WTC11 (cell line): Measurements from ENCODE around the gene ST6GALNAC3. TPM values are rescaled to one million over a fixed set of nuclear protein-coding genes. Genes with fewer than 3 reads are reported as not detected.

Source experiments
- ATAC-seq: fragments of 200-7000 bp; cut with Tn5 transposase; 2 replicates; pipeline ENCODE4 v1.10.0; 2021; ENCODE audit warnings: mild to moderate bottlenecking, moderate library complexity
- CTCF ChIA-PET: fragments of 300-600 bp; sonication (Branson Sonifier 250); formaldehyde crosslinking; loops from one replicate; lab custom pipeline; 2021; ENCODE audit warnings: antibody characterized with exemption; lab: Charles Lee
- POLR2A ChIA-PET: fragments of 350-600 bp; sonication (Branson Sonifier 250); formaldehyde crosslinking; loops from one replicate; lab custom pipeline; 2021; ENCODE audit warnings: antibody characterized with exemption; lab: Charles Lee
- DNase-seq: peaks from one replicate; pipeline ENCODE4 v3.0.0; 2021; ENCODE audit warnings: low spot score
- H3K27ac Mint-ChIP-seq: 2 replicates; pipeline ENCODE4 v1.8.0; 2021; ENCODE audit warnings: mixed read lengths
- H3K27me3 Mint-ChIP-seq: 2 replicates; pipeline ENCODE4 v1.8.0; 2021; ENCODE audit warnings: low read depth, mild to moderate bottlenecking, moderate library complexity, mixed read lengths
- H3K36me3 Mint-ChIP-seq: 2 replicates; pipeline ENCODE4 v1.8.0; 2021; ENCODE audit warnings: mixed read lengths
- H3K4me1 Mint-ChIP-seq: 2 replicates; pipeline ENCODE4 v1.8.0; 2022; ENCODE audit warnings: mixed read lengths
- H3K4me3 Mint-ChIP-seq: 2 replicates; pipeline ENCODE4 v1.8.0; 2021; ENCODE audit warnings: mild to moderate bottlenecking, moderate library complexity, mixed read lengths
- H3K9me3 Mint-ChIP-seq: 2 replicates; pipeline ENCODE4 v1.8.0; 2021; ENCODE audit warnings: mixed read lengths
- ATF3 ChIP-seq: sonication (generic); formaldehyde crosslinking; conservative IDR thresholded peaks from 2 replicates; pipeline ENCODE4 v1.8.1; 2022; ENCODE audit warnings: mild to moderate bottlenecking, missing genetic modification reagents
- CBFB ChIP-seq: sonication (generic); formaldehyde crosslinking; IDR thresholded peaks from 2 replicates; pipeline ENCODE4 v1.8.1; 2022; ENCODE audit warnings: mild to moderate bottlenecking, low read depth, missing genetic modification reagents
- CREB1 ChIP-seq: sonication (generic); formaldehyde crosslinking; IDR thresholded peaks from 2 replicates; pipeline ENCODE4 v1.8.0; 2023; ENCODE audit warnings: mild to moderate bottlenecking, missing genetic modification reagents
- E2F5 ChIP-seq: sonication (generic); formaldehyde crosslinking; IDR thresholded peaks from 2 replicates; pipeline ENCODE4 v1.8.1; 2022; ENCODE audit warnings: mild to moderate bottlenecking, moderate library complexity, missing genetic modification reagents
- EMX1 ChIP-seq: fragments of 250-450 bp; sonication (Bioruptor Pico); IDR thresholded peaks from 2 replicates; pipeline ENCODE4 v1.8.0; 2021; ENCODE audit warnings: mild to moderate bottlenecking
- ETV6 ChIP-seq: sonication (generic); formaldehyde crosslinking; IDR thresholded peaks from 2 replicates; pipeline ENCODE4 v1.8.1; 2022; ENCODE audit warnings: mild to moderate bottlenecking, missing genetic modification reagents
- FOXP1 ChIP-seq: sonication (generic); formaldehyde crosslinking; IDR thresholded peaks from 2 replicates; pipeline ENCODE4 v1.8.0; 2022; ENCODE audit warnings: missing genetic modification reagents, mild to moderate bottlenecking, moderate library complexity, borderline replicate concordance
- GABPB1 ChIP-seq: sonication (generic); formaldehyde crosslinking; IDR thresholded peaks from 2 replicates; pipeline ENCODE4 v1.8.1; 2023; ENCODE audit warnings: mild to moderate bottlenecking, missing genetic modification reagents
- GTF2I ChIP-seq: fragments of 250-450 bp; sonication (Bioruptor Pico); conservative IDR thresholded peaks from 2 replicates; pipeline ENCODE4 v1.4.0; 2021; ENCODE audit warnings: mild to moderate bottlenecking
- PRDM15 ChIP-seq: sonication (generic); formaldehyde crosslinking; IDR thresholded peaks from 2 replicates; pipeline ENCODE4 v1.8.0; 2022; ENCODE audit warnings: missing genetic modification reagents
- PRRX2 ChIP-seq: fragments of 250-450 bp; sonication (Bioruptor Pico); IDR thresholded peaks from 2 replicates; pipeline ENCODE4 v1.8.0; 2021; ENCODE audit warnings: mild to moderate bottlenecking
- SMAD3 ChIP-seq: sonication (generic); formaldehyde crosslinking; IDR thresholded peaks from 2 replicates; pipeline ENCODE4 v1.8.0; 2022; ENCODE audit warnings: missing genetic modification reagents, mild to moderate bottlenecking, borderline replicate concordance
- TCF7 ChIP-seq: sonication (generic); formaldehyde crosslinking; IDR thresholded peaks from 2 replicates; pipeline ENCODE4 v1.8.0; 2022; ENCODE audit warnings: mild to moderate bottlenecking, low read depth, missing genetic modification reagents, moderate library complexity
- ZNF219 ChIP-seq: sonication (generic); formaldehyde crosslinking; IDR thresholded peaks from 2 replicates; pipeline ENCODE4 v1.8.0; 2023; ENCODE audit warnings: missing genetic modification reagents, mild to moderate bottlenecking, borderline replicate concordance
- ZNF317 ChIP-seq: sonication (generic); formaldehyde crosslinking; IDR thresholded peaks from 2 replicates; pipeline ENCODE4 v1.8.1; 2023; ENCODE audit warnings: low read depth, mild to moderate bottlenecking, moderate library complexity, missing genetic modification reagents, borderline replicate concordance
- ZNF416 ChIP-seq: fragments of 250-450 bp; sonication (Bioruptor Pico); IDR thresholded peaks from 2 replicates; pipeline ENCODE4 v1.9.0; 2021; ENCODE audit warnings: mild to moderate bottlenecking, inconsistent platforms
- total RNA-seq: library from RNA; stranded (reverse); gene quantifications from 3 replicates; pipeline ENCODE4 v1.2.3, GENCODE V29; 2021
- TF ChIP-seq, protein P1 (sequence below): sonication (generic); formaldehyde crosslinking; IDR thresholded peaks from 2 replicates; pipeline ENCODE4 v1.8.1; 2022; ENCODE audit warnings: mild to moderate bottlenecking, missing genetic modification reagents, moderate library complexity, borderline replicate concordance
- TF ChIP-seq, protein P2 (sequence below): fragments of 250-450 bp; sonication (Bioruptor Pico); IDR thresholded peaks from 2 replicates; pipeline ENCODE4 v1.9.0; 2021; ENCODE audit warnings: mild to moderate bottlenecking
- TF ChIP-seq, protein P3 (sequence below): sonication (generic); formaldehyde crosslinking; IDR thresholded peaks from 2 replicates; pipeline ENCODE4 v1.8.0; 2023; ENCODE audit warnings: missing genetic modification reagents, mild to moderate bottlenecking, borderline replicate concordance

Gene ST6GALNAC3
- total RNA-seq, 1 experiment from 2014 or later, result 11.9 TPM

DNA sequence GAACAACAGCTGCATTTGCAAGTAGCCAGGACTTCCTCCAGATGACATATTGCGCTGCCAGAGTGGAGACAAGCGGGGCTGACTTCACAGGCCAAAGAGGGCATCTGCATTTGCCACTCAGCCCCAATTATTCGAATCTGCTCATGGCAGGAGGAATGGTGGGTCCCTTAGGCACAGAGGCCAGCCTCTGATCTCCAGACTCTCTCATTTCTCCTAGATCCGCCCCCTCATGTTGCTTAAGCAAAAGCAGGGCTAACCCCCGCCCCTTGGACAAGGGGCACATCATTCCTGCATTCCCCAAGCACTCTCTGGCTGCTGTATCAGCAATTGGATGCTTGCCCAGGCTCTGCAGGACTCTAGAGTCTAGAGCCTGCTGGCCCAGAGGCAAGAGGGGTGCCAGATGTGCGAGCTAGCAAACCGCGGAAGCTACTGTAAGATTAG is 262.4 kb downstream of the ST6GALNAC3 start:
- Mint-ChIP-seq H3K9me3 (peaks cover 3% of the 10 kb centered on the region), H3K27ac (no peak overlapping the region), H3K4me3 (no peak overlapping the region)
- POLR2A ChIA-PET, result no interaction called here
- CTCF ChIA-PET, result interaction anchor here (1.6 kb wide), 1 partner anchor 182 kb away, joined by 4 read pairs; no protein-coding TSS in a partner anchor
- ATAC-seq (peak; percentile 75), DNase-seq (peak; percentile 16)
- TF ChIP-seq FOXP1 (CRISPR knock-in tag), result no peak
- TF ChIP-seq E2F5 (CRISPR knock-in tag), result no peak
- TF ChIP-seq EMX1 (CRISPR knock-in tag), result no peak
- no peak for TF ChIP-seq ZNF317 (CRISPR knock-in tag)
- no peak for TF ChIP-seq ATF3 (CRISPR knock-in tag)
- TF ChIP-seq, protein P1, sequence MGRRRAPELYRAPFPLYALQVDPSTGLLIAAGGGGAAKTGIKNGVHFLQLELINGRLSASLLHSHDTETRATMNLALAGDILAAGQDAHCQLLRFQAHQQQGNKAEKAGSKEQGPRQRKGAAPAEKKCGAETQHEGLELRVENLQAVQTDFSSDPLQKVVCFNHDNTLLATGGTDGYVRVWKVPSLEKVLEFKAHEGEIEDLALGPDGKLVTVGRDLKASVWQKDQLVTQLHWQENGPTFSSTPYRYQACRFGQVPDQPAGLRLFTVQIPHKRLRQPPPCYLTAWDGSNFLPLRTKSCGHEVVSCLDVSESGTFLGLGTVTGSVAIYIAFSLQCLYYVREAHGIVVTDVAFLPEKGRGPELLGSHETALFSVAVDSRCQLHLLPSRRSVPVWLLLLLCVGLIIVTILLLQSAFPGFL (CRISPR knock-in tag), result no peak
- no peak for TF ChIP-seq GABPB1 (CRISPR knock-in tag)
- TF ChIP-seq PRDM15 (CRISPR knock-in tag), result no peak
- no peak for TF ChIP-seq TCF7
- TF ChIP-seq GTF2I (CRISPR knock-in tag), result no peak
- TF ChIP-seq ZNF416 (CRISPR knock-in tag), result no peak
- TF ChIP-seq, all 79 proteins: peak for 0
- H3K36me3 Mint-ChIP-seq, result peaks cover 2% of the 10 kb centered on the region
- no peaks in the 10 kb centered on the region for H3K27me3 Mint-ChIP-seq
- peaks cover 20% of the 10 kb centered on the region for H3K4me1 Mint-ChIP-seq

GRCh38 chr1:76337542-76338219 is 263.1 kb downstream of the ST6GALNAC3 start:
- peaks cover 20% of the 10 kb centered on the region for H3K4me1 Mint-ChIP-seq
- peaks cover 6% of the 10 kb centered on the region for H3K36me3 Mint-ChIP-seq
- ATAC-seq, result no peak
- no peak overlapping the region for H3K4me3 Mint-ChIP-seq
- CTCF ChIA-PET, result interaction anchor here (1.6 kb wide), 1 partner anchor 183 kb away, joined by 4 read pairs; no protein-coding TSS in a partner anchor
- H3K27me3 Mint-ChIP-seq, result no peaks in the 10 kb centered on the region
- DNase-seq, result no peak
- no peak overlapping the region for H3K27ac Mint-ChIP-seq
- peaks cover 7% of the 10 kb centered on the region for H3K9me3 Mint-ChIP-seq
- POLR2A ChIA-PET, result interaction anchor here (0.6 kb wide), 1 partner anchor 753 kb away, joined by 3 read pairs; no protein-coding TSS in a partner anchor
- TF ChIP-seq CREB1 (CRISPR knock-in tag) (no peak), ATF3 (CRISPR knock-in tag) (no peak), ETV6 (no peak), CBFB (CRISPR knock-in tag) (no peak), SMAD3 (CRISPR knock-in tag) (no peak), ZNF219 (CRISPR knock-in tag) (no peak), PRRX2 (no peak)
- TF ChIP-seq, protein P2, sequence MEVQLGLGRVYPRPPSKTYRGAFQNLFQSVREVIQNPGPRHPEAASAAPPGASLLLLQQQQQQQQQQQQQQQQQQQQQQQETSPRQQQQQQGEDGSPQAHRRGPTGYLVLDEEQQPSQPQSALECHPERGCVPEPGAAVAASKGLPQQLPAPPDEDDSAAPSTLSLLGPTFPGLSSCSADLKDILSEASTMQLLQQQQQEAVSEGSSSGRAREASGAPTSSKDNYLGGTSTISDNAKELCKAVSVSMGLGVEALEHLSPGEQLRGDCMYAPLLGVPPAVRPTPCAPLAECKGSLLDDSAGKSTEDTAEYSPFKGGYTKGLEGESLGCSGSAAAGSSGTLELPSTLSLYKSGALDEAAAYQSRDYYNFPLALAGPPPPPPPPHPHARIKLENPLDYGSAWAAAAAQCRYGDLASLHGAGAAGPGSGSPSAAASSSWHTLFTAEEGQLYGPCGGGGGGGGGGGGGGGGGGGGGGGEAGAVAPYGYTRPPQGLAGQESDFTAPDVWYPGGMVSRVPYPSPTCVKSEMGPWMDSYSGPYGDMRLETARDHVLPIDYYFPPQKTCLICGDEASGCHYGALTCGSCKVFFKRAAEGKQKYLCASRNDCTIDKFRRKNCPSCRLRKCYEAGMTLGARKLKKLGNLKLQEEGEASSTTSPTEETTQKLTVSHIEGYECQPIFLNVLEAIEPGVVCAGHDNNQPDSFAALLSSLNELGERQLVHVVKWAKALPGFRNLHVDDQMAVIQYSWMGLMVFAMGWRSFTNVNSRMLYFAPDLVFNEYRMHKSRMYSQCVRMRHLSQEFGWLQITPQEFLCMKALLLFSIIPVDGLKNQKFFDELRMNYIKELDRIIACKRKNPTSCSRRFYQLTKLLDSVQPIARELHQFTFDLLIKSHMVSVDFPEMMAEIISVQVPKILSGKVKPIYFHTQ (CRISPR knock-in tag), result no peak
- TF ChIP-seq, protein P3, sequence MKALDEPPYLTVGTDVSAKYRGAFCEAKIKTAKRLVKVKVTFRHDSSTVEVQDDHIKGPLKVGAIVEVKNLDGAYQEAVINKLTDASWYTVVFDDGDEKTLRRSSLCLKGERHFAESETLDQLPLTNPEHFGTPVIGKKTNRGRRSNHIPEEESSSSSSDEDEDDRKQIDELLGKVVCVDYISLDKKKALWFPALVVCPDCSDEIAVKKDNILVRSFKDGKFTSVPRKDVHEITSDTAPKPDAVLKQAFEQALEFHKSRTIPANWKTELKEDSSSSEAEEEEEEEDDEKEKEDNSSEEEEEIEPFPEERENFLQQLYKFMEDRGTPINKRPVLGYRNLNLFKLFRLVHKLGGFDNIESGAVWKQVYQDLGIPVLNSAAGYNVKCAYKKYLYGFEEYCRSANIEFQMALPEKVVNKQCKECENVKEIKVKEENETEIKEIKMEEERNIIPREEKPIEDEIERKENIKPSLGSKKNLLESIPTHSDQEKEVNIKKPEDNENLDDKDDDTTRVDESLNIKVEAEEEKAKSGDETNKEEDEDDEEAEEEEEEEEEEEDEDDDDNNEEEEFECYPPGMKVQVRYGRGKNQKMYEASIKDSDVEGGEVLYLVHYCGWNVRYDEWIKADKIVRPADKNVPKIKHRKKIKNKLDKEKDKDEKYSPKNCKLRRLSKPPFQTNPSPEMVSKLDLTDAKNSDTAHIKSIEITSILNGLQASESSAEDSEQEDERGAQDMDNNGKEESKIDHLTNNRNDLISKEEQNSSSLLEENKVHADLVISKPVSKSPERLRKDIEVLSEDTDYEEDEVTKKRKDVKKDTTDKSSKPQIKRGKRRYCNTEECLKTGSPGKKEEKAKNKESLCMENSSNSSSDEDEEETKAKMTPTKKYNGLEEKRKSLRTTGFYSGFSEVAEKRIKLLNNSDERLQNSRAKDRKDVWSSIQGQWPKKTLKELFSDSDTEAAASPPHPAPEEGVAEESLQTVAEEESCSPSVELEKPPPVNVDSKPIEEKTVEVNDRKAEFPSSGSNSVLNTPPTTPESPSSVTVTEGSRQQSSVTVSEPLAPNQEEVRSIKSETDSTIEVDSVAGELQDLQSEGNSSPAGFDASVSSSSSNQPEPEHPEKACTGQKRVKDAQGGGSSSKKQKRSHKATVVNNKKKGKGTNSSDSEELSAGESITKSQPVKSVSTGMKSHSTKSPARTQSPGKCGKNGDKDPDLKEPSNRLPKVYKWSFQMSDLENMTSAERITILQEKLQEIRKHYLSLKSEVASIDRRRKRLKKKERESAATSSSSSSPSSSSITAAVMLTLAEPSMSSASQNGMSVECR, result no peak
